SU-DHL-6 (cell line): ENCODE data around the gene KDSR.

Experiments
- H2AFZ ChIP-seq: fragments of 200-600 bp; sonication (generic); 2 replicates; pipeline ENCODE4 v1.6.1; 2014; ENCODE audit warnings: low read depth, mild to moderate bottlenecking, moderate library complexity, mixed read lengths, antibody characterized with exemption, low read length; ENCODE audit not compliant: severe bottlenecking
- H3F3A ChIP-seq: fragments of 200-600 bp; shearing (Covaris generic); 2 replicates; pipeline ENCODE4 v1.6.0; 2016; ENCODE audit warnings: antibody characterized with exemption, mild to moderate bottlenecking; ENCODE audit not compliant: insufficient read depth
- H3K27ac ChIP-seq: fragments of 200-600 bp; sonication (generic); 2 replicates; pipeline ENCODE4 v1.5.1; 2016; ENCODE audit warnings: low read depth, mild to moderate bottlenecking, low read length, moderate library complexity, mixed read lengths
- H3K27me3 ChIP-seq: fragments of 200-600 bp; sonication (generic), shearing (Covaris generic); 2 replicates; pipeline ENCODE4 v1.6.0; 2014; ENCODE audit warnings: mild to moderate bottlenecking, low read length
- H3K36me3 ChIP-seq: fragments of 200-600 bp; sonication (generic); 2 replicates; pipeline ENCODE4 v1.6.1; 2014; ENCODE audit warnings: mild to moderate bottlenecking, low read length, mixed read lengths
- H3K4me2 ChIP-seq: fragments of 300-600, 200-600 bp; shearing (Covaris generic), sonication (generic); 2 replicates; pipeline ENCODE4 v1.6.0; 2014; ENCODE audit warnings: low read length, low read depth, mild to moderate bottlenecking; ENCODE audit not compliant: poor library complexity, severe bottlenecking
- H3K4me3 ChIP-seq: fragments of 200-600 bp; sonication (generic); 2 replicates; pipeline ENCODE4 v1.5.1; 2014; ENCODE audit warnings: antibody characterized with exemption, low read length, mild to moderate bottlenecking, mixed read lengths; ENCODE audit not compliant: insufficient read depth, poor library complexity, severe bottlenecking
- H3K79me2 ChIP-seq: fragments of 200-600 bp; sonication (generic); 2 replicates; pipeline ENCODE4 v1.6.1; 2014; ENCODE audit warnings: mild to moderate bottlenecking, low read length, moderate library complexity; ENCODE audit not compliant: insufficient read depth
- H3K9ac ChIP-seq: fragments of 200-600 bp; sonication (generic); 2 replicates; pipeline ENCODE4 v1.7.0; 2014; ENCODE audit warnings: mild to moderate bottlenecking, low read length
- H3K9me2 ChIP-seq: fragments of 200-600 bp; sonication (generic); replicated peaks from 2 replicates; pipeline ENCODE4 v1.6.1; 2014; ENCODE audit warnings: low read length; ENCODE audit not compliant: insufficient read depth
- H3K9me3 ChIP-seq: fragments of 200-600 bp; sonication (generic); 2 replicates; pipeline ENCODE4 v1.6.1; 2014; ENCODE audit warnings: low read length, mixed read lengths; ENCODE audit not compliant: insufficient read depth
- H4K20me1 ChIP-seq: fragments of 200-600 bp; sonication (generic); 2 replicates; pipeline ENCODE4 v1.6.1; 2014; ENCODE audit warnings: low read depth, mild to moderate bottlenecking, antibody characterized with exemption, low read length, moderate library complexity, mixed read lengths
- CTCF ChIP-seq: fragments of 200-600 bp; sonication (generic); IDR thresholded peaks from one replicate; pipeline ENCODE4 v1.5.1; 2017; ENCODE audit warnings: antibody characterized with exemption, mild to moderate bottlenecking, low read length, moderate library complexity; ENCODE audit not compliant: insufficient read depth, poor library complexity, severe bottlenecking
- EZH2phosphoT487 ChIP-seq: fragments of 200-600 bp; sonication (generic), shearing (Covaris generic); conservative IDR thresholded peaks from 2 replicates; pipeline ENCODE4 v1.6.1; 2018; ENCODE audit warnings: mild to moderate bottlenecking, antibody characterized with exemption, low read length, moderate library complexity, mixed read lengths

KDSR gene

GRCh38 chr18:63317982-63318888 lies 48.8 kb downstream of the KDSR start:
- peaks cover 64% of the 10 kb centered on the region for H3K79me2 ChIP-seq

GRCh38 chr18:63317556-63317946 lies 49.5 kb downstream of the KDSR start:
- peaks cover 29% of the 10 kb centered on the region for H4K20me1 ChIP-seq
- H3K36me3 ChIP-seq, result peaks cover 47% of the 10 kb centered on the region
- H3K4me3 ChIP-seq, result peak overlapping the region; percentile 85
- H3K4me2 ChIP-seq, result peak overlapping the region; percentile 86
- H3K27ac ChIP-seq, result peak overlapping the region; percentile 91
- no peaks in the 10 kb centered on the region for H3K27me3 ChIP-seq
- H3K9ac ChIP-seq, result peak overlapping the region; percentile 83
- peaks cover 71% of the 10 kb centered on the region for H3K79me2 ChIP-seq
- peaks cover 33% of the 10 kb centered on the region for H3F3A ChIP-seq
- no peak overlapping the region for H2AFZ ChIP-seq
- H3K9me2 ChIP-seq, result no peaks in the 10 kb centered on the region
- no peak for TF ChIP-seq CTCF
- TF ChIP-seq EZH2phosphoT487, result no peak
- no peaks in the 10 kb centered on the region for H3K9me3 ChIP-seq

More at GRCh38 chr18:63317982-63318888, 48.8 kb downstream of the KDSR start:
- peaks cover 33% of the 10 kb centered on the region for H3F3A ChIP-seq
- H3K27ac ChIP-seq, result peak overlapping the region; percentile 91
- H4K20me1 ChIP-seq, result peaks cover 22% of the 10 kb centered on the region; the same call in 1 of the 2 replicates
- no peaks in the 10 kb centered on the region for H3K27me3 ChIP-seq
- H2AFZ ChIP-seq, result no peak overlapping the region
- peak; percentile 35 for TF ChIP-seq CTCF
- no peak for TF ChIP-seq EZH2phosphoT487
- peaks cover 42% of the 10 kb centered on the region for H3K36me3 ChIP-seq
- H3K4me2 ChIP-seq, result peak overlapping the region; percentile 86
- no peaks in the 10 kb centered on the region for H3K9me2 ChIP-seq
- peak overlapping the region; percentile 83 for H3K9ac ChIP-seq
- no peaks in the 10 kb centered on the region for H3K9me3 ChIP-seq
- H3K4me3 ChIP-seq, result peak overlapping the region; percentile 85

- peak overlapping the region; percentile 91 for H3K27ac ChIP-seq
- H2AFZ ChIP-seq, result no peak overlapping the region
- H3K4me2 ChIP-seq, result peak overlapping the region; percentile 86
- peak overlapping the region; percentile 85 for H3K4me3 ChIP-seq
- peaks cover 52% of the 10 kb centered on the region for H3K36me3 ChIP-seq
- peaks cover 26% of the 10 kb centered on the region for H3F3A ChIP-seq
- no peaks in the 10 kb centered on the region for H3K9me2 ChIP-seq
- no peaks in the 10 kb centered on the region for H3K27me3 ChIP-seq
- no peak for TF ChIP-seq EZH2phosphoT487
- H3K79me2 ChIP-seq, result peaks cover 77% of the 10 kb centered on the region
- peaks cover 31% of the 10 kb centered on the region for H4K20me1 ChIP-seq
- peak overlapping the region; percentile 83 for H3K9ac ChIP-seq
- no peaks in the 10 kb centered on the region for H3K9me3 ChIP-seq
Observed at GRCh38 chr18:63316612-63317555, 50.1 kb downstream of the KDSR start.
